Keratinocyte (primary cell): ENCODE results near the gene GPX4.

Experiments
- EZH2 ChIP-seq: IDR thresholded peaks from one replicate; pipeline ENCODE4 v1.6.1; 2012; ENCODE audit warnings: inconsistent platforms, mild to moderate bottlenecking, low read length, moderate library complexity
- TF ChIP-seq, protein P1 (sequence below), 3 experiments: IDR thresholded peaks in 1 of 3; conservative IDR thresholded peaks in 1 of 3; optimal IDR thresholded peaks in 1 of 3; 2 replicates in 2 of 3; 3 replicates in 1 of 3; pipeline versions ENCODE3 to v1.5.1; 2011; ENCODE audit warnings: low read length in 3 of 3, mild to moderate bottlenecking in 3 of 3, moderate library complexity in 2 of 3, control low read depth in 1 of 3, inconsistent platforms in 1 of 3; ENCODE audit not compliant: insufficient read depth in 2 of 3; ENCODE audit errors: extremely low read depth in 1 of 3

DNA sequence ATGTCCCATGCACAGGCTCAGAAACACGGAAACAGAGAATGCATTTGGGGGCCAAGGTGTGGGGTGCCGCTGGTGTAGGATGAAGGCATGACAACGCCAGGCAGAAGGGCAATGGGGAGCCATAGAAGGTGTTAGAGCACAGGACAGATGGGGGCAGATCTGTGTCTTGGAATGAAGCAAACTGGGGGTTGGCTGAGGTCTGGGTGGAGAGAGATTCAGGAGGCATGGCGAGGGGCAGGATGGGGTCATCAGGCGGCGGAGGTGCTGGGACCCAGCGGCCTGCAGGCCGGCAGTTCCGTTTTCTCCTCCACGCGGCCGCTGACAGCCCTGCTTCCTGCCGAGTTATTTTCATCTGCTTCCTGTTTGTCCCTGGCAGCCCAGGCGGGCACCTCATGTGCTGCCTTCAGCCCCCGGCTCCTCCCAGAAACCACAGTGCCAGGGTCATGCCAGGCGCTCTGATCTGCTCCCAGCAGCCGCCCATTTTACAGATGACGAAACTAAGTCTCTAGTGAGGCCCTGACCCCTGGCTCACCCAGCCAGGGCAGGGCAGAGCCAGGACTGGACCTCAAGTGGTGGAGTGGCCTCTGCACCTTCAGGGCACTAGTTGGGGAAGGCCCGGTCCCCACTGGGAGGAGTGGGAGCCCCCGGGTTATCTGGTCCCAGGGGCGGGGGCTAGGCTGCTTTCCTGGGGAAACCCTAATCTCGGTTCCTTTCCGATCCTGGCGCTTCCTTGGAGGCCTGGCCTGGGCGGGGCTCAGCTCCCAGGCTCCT lies 34.6 kb upstream of the GPX4 start:
- TF ChIP-seq, protein P1, sequence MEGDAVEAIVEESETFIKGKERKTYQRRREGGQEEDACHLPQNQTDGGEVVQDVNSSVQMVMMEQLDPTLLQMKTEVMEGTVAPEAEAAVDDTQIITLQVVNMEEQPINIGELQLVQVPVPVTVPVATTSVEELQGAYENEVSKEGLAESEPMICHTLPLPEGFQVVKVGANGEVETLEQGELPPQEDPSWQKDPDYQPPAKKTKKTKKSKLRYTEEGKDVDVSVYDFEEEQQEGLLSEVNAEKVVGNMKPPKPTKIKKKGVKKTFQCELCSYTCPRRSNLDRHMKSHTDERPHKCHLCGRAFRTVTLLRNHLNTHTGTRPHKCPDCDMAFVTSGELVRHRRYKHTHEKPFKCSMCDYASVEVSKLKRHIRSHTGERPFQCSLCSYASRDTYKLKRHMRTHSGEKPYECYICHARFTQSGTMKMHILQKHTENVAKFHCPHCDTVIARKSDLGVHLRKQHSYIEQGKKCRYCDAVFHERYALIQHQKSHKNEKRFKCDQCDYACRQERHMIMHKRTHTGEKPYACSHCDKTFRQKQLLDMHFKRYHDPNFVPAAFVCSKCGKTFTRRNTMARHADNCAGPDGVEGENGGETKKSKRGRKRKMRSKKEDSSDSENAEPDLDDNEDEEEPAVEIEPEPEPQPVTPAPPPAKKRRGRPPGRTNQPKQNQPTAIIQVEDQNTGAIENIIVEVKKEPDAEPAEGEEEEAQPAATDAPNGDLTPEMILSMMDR (optimal IDR thresholded peaks at IDR 0.05 in 1 of 3, IDR thresholded peaks at IDR 0.05 in 1 of 3, conservative IDR thresholded peaks at IDR 0.05 in 1 of 3; ENCODE audit: extremely low read depth in 1 of 3, insufficient read depth in 2 of 3, low read length in 3 of 3): no peak
- TF ChIP-seq EZH2: no peak
